Endothelial cell of umbilical vein (primary cell): ENCODE results near the gene CMC4.

Source experiments
- CTCF ChIP-seq, 2 donors: IDR thresholded peaks; 1 replicate in 1 of 2; 2 replicates in 1 of 2; pipeline ENCODE4 v1.5.1; 2011; ENCODE audit warnings: low read length in 2 of 2, mild to moderate bottlenecking in 2 of 2, moderate library complexity in 2 of 2, control low read depth in 1 of 2, inconsistent platforms in 1 of 2, low read depth in 1 of 2; ENCODE audit not compliant: insufficient read depth in 1 of 2; ENCODE audit errors: extremely low read depth in 1 of 2
- POLR2AphosphoS5 ChIP-seq: IDR thresholded peaks from 2 replicates; pipeline ENCODE4 v1.6.1; 2012; ENCODE audit warnings: low read depth, mild to moderate bottlenecking, control low read depth, low read length, moderate library complexity; ENCODE audit not compliant: insufficient read depth

GRCh38 chrX:155027509-155028066 lies 43.3 kb downstream of the CMC4 start:
- TF ChIP-seq CTCF (IDR thresholded peaks at IDR 0.05; ENCODE audit: extremely low read depth in 1 of 2, insufficient read depth in 1 of 2, low read depth in 1 of 2, low read length in 2 of 2) (no peak), POLR2AphosphoS5 (no peak)
